ENCODE results near the gene FBN3.

FBN3 gene

GRCh38 chr19:8149261-8150094 lies at the start of gene FBN3:
Gene FBN3 (minus strand): TSS chr19:8149592. CDS start chr19:8147480, 2,112 bp downstream.
- Histone ChIP-seq H3K27ac (ENCODE audit: low read length) (no peak within 1 kb of the TSS), H3K9me3 (ENCODE audit: control insufficient read depth in 2 of 2, low read length in 2 of 2) (no peaks in the 10 kb centered on the region), H3K36me3 (ENCODE audit: control insufficient read depth in 2 of 2, insufficient read depth in 2 of 2, low read length in 2 of 2) (no peaks in the 10 kb centered on the region), H3K4me3 (ENCODE audit: low read length in 2 of 2) (peak within 1 kb of the TSS in 1 of 2 donors; percentile 29), H3K9ac (ENCODE audit: low read length in 2 of 2) (no peak within 1 kb of the TSS), H3K27me3 (ENCODE audit: control insufficient read depth in 1 of 2, insufficient read depth in 2 of 2, low read length in 2 of 2) (peaks cover 26 to 29% of the 10 kb centered on the region in 2 donors), H3K4me1 (ENCODE audit: control insufficient read depth, insufficient read depth, low read length) (peaks cover 13% of the 10 kb centered on the region)

DNA sequence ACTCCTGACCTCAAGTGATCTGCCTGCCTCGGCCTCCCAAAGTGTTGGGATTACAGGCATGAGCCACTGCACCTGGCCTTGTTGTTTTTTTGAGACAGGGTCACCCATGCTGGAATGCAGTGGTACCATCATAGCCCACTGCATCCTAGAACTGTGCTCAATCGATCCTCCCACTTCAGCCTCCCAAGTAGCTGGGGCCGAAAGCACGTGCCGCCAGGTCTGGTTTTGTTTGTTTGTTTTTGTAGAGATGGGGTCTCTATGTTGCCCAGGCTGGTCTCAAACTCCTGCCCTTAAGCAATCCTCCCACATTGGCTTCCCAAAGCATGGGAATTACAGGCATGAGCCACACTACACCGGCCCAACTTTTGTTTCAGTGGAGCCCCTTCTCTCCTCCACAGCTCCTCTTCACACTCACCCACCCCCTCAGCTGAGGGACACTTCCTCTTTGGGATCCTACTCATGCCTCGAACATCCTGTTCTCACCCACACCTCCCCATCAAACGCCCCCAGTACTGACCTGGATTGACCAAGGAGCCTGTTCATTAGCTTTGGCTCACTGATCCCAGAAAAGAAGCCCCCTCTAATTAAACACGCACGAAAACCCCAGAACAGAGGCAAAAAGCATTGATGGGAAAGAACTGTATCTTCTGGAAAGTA lies 47.0 kb upstream of the FBN3 start:
- H3K36me3 ChIP-seq (ENCODE audit: control insufficient read depth in 2 of 2, insufficient read depth in 2 of 2, low read length in 2 of 2) = no peaks in the 10 kb centered on the region
- peaks cover 2% of the 10 kb centered on the region for H3K4me1 ChIP-seq (ENCODE audit: control insufficient read depth, insufficient read depth, low read length)
- H3K27me3 ChIP-seq (ENCODE audit: control insufficient read depth in 1 of 2, insufficient read depth in 2 of 2, low read length in 2 of 2) = peaks cover 0 to 2% of the 10 kb centered on the region in 2 donors
- H3K4me3 ChIP-seq (ENCODE audit: low read length in 2 of 2) = no peak overlapping the region
- no peaks in the 10 kb centered on the region for H3K9me3 ChIP-seq (ENCODE audit: control insufficient read depth in 2 of 2, low read length in 2 of 2)
- no peak overlapping the region for H3K27ac ChIP-seq (ENCODE audit: low read length)
- no peak overlapping the region for H3K9ac ChIP-seq (ENCODE audit: low read length in 2 of 2)

DNA sequence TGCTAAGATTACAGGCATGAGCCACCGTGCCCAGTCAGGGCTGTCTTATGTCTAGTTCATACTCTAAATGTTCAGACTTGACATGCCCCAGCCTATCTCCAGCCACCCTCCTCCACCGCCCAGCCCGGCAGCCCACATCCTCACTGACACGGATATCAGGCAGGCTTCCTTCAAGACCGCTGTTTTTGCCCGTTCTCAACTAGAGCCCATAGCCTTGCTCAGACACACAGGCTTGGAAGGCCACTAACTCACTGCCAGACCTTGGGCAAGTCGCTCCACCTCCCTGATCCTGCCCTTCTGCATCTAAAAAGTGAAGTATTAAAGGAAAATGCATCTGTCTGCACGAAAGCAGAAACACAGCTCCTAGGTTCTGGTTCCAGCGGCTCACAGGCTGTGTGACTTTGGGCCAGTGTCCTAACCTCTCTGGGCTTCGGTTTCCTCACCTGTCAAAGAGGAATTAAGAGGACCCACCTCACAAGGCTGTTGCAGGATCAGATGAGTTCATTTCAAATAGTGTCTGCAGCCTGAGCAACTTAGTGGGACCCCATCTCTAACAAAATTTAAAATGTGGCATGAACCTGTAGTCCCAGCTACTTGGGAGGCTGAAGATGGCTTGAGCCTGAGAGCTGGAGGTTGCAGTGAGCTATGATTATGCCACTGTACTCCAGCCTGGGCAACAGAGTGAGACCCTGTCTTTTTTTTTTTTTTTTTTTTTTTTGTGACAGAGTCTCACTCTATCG lies 45.3 kb upstream of the FBN3 start:
- Histone ChIP-seq H3K36me3 (ENCODE audit: control insufficient read depth in 2 of 2, insufficient read depth in 2 of 2, low read length in 2 of 2) (no peaks in the 10 kb centered on the region), H3K4me1 (ENCODE audit: control insufficient read depth, insufficient read depth, low read length) (peaks cover 2% of the 10 kb centered on the region), H3K4me3 (ENCODE audit: low read length in 2 of 2) (no peak overlapping the region), H3K9me3 (ENCODE audit: control insufficient read depth in 2 of 2, low read length in 2 of 2) (no peaks in the 10 kb centered on the region), H3K9ac (ENCODE audit: low read length in 2 of 2) (no peak overlapping the region), H3K27me3 (ENCODE audit: control insufficient read depth in 1 of 2, insufficient read depth in 2 of 2, low read length in 2 of 2) (peaks cover 0 to 2% of the 10 kb centered on the region in 2 donors), H3K27ac (ENCODE audit: low read length) (no peak overlapping the region)

DNA sequence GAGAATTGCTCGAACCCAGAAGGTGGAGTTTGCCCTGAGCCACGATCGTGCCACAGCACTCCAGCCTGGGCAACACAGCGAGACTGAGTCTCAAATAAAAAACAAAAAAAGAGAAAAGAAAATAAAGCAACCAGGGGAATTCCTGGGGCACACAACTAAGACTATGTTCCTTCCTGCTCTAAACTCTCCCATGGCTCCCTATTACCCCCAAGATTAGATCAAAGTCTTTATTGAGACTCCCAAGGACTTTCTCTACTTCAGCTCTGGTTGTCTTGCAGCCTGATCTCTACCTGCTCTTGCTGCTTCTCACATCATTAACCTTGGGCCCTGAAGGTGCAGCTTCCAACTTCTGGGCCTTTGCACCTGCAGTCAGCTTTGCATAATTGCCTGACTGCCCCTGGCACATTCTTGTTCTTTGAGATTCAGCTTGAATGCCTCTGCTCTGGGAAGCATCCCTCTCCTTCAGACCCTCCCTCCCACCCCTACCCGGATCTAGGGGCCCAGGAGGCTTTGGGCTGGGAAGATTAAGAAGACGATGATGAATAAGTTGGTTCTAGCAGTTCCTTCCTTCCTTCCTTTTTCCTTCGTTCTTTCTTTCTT lies 42.9 kb upstream of the FBN3 start:
- Histone ChIP-seq H3K9ac (ENCODE audit: low read length in 2 of 2) (no peak overlapping the region), H3K36me3 (ENCODE audit: control insufficient read depth in 2 of 2, insufficient read depth in 2 of 2, low read length in 2 of 2) (no peaks in the 10 kb centered on the region), H3K4me1 (ENCODE audit: control insufficient read depth, insufficient read depth, low read length) (peaks cover 2% of the 10 kb centered on the region), H3K27ac (ENCODE audit: low read length) (no peak overlapping the region), H3K4me3 (ENCODE audit: low read length in 2 of 2) (no peak overlapping the region), H3K9me3 (ENCODE audit: control insufficient read depth in 2 of 2, low read length in 2 of 2) (no peaks in the 10 kb centered on the region), H3K27me3 (ENCODE audit: control insufficient read depth in 1 of 2, insufficient read depth in 2 of 2, low read length in 2 of 2) (peaks cover 0 to 2% of the 10 kb centered on the region in 2 donors)

DNA sequence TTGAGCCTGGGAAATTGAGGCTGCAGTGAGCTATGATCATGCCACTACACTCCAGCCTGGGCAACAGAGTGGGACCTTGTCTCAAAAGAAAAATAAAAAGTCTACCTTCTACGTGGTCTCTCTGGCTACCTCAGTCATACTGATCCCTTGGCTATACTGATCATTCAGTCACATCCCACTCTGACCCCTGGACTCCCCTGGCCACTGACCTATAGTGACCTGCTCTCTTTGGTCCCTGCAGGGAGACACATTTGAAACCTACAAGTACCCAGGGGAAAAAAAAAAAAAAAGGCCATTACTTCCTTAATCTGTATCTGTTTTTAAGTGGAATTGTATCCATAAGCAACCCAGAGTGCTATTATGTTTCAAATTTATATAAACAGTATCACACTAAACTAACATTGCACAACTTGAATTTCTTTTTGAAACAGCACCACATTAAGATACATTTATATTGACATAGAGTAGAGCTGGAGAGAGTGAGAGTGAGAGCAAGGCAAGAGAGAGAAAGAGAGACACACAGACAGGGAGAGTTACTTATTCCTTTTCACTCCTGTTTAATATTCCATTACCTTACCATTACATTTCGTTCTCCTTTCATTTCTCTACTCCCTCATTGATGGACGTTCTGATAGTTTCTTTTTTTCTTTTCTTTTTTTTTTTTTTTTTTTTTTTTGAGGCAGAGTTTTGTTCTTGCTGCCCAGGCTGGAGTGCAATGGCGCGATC lies 36.1 kb upstream of the FBN3 start:
- Histone ChIP-seq H3K27me3 (ENCODE audit: control insufficient read depth in 1 of 2, insufficient read depth in 2 of 2, low read length in 2 of 2) (no peaks in the 10 kb centered on the region), H3K4me3 (ENCODE audit: low read length in 2 of 2) (no peak overlapping the region), H3K4me1 (ENCODE audit: control insufficient read depth, insufficient read depth, low read length) (no peaks in the 10 kb centered on the region), H3K36me3 (ENCODE audit: control insufficient read depth in 2 of 2, insufficient read depth in 2 of 2, low read length in 2 of 2) (no peaks in the 10 kb centered on the region), H3K9ac (ENCODE audit: low read length in 2 of 2) (no peak overlapping the region), H3K9me3 (ENCODE audit: control insufficient read depth in 2 of 2, low read length in 2 of 2) (no peaks in the 10 kb centered on the region), H3K27ac (ENCODE audit: low read length) (no peak overlapping the region)

- Histone ChIP-seq H3K36me3 (ENCODE audit: control insufficient read depth in 2 of 2, insufficient read depth in 2 of 2, low read length in 2 of 2) (no peaks in the 10 kb centered on the region), H3K27me3 (ENCODE audit: control insufficient read depth in 1 of 2, insufficient read depth in 2 of 2, low read length in 2 of 2) (no peaks in the 10 kb centered on the region), H3K4me3 (ENCODE audit: low read length in 2 of 2) (no peak overlapping the region), H3K27ac (ENCODE audit: low read length) (no peak overlapping the region), H3K9ac (ENCODE audit: low read length in 2 of 2) (no peak overlapping the region), H3K4me1 (ENCODE audit: control insufficient read depth, insufficient read depth, low read length) (no peaks in the 10 kb centered on the region), H3K9me3 (ENCODE audit: control insufficient read depth in 2 of 2, low read length in 2 of 2) (no peaks in the 10 kb centered on the region)
These were observed 34.9 kb upstream of the FBN3 start for GRCh38 chr19:8184274-8184673.

- no peaks in the 10 kb centered on the region for H3K9me3 ChIP-seq (ENCODE audit: control insufficient read depth in 2 of 2, low read length in 2 of 2)
- H3K9ac ChIP-seq (ENCODE audit: low read length in 2 of 2) = no peak overlapping the region
- no peak overlapping the region for H3K27ac ChIP-seq (ENCODE audit: low read length)
- no peaks in the 10 kb centered on the region for H3K4me1 ChIP-seq (ENCODE audit: control insufficient read depth, insufficient read depth, low read length)
- H3K36me3 ChIP-seq (ENCODE audit: control insufficient read depth in 2 of 2, insufficient read depth in 2 of 2, low read length in 2 of 2) = no peaks in the 10 kb centered on the region
- H3K4me3 ChIP-seq (ENCODE audit: low read length in 2 of 2) = no peak overlapping the region
- no peaks in the 10 kb centered on the region for H3K27me3 ChIP-seq (ENCODE audit: control insufficient read depth in 1 of 2, insufficient read depth in 2 of 2, low read length in 2 of 2)
These were observed 30.6 kb upstream of the FBN3 start for GRCh38 chr19:8180018-8180417.

GRCh38 chr19:8174706-8175105 lies 25.3 kb upstream of the FBN3 start:
- Histone ChIP-seq H3K9me3 (ENCODE audit: control insufficient read depth in 2 of 2, low read length in 2 of 2) (no peaks in the 10 kb centered on the region), H3K4me3 (ENCODE audit: low read length in 2 of 2) (no peak overlapping the region), H3K27me3 (ENCODE audit: control insufficient read depth in 1 of 2, insufficient read depth in 2 of 2, low read length in 2 of 2) (no peaks in the 10 kb centered on the region), H3K4me1 (ENCODE audit: control insufficient read depth, insufficient read depth, low read length) (no peaks in the 10 kb centered on the region), H3K36me3 (ENCODE audit: control insufficient read depth in 2 of 2, insufficient read depth in 2 of 2, low read length in 2 of 2) (no peaks in the 10 kb centered on the region), H3K27ac (ENCODE audit: low read length) (no peak overlapping the region), H3K9ac (ENCODE audit: low read length in 2 of 2) (no peak overlapping the region)

GRCh38 chr19:8168537-8168936 lies 19.1 kb upstream of the FBN3 start:
- Histone ChIP-seq H3K36me3 (ENCODE audit: control insufficient read depth in 2 of 2, insufficient read depth in 2 of 2, low read length in 2 of 2) (no peaks in the 10 kb centered on the region), H3K9ac (ENCODE audit: low read length in 2 of 2) (no peak overlapping the region), H3K4me3 (ENCODE audit: low read length in 2 of 2) (no peak overlapping the region), H3K27me3 (ENCODE audit: control insufficient read depth in 1 of 2, insufficient read depth in 2 of 2, low read length in 2 of 2) (no peaks in the 10 kb centered on the region), H3K9me3 (ENCODE audit: control insufficient read depth in 2 of 2, low read length in 2 of 2) (no peaks in the 10 kb centered on the region), H3K27ac (ENCODE audit: low read length) (no peak overlapping the region), H3K4me1 (ENCODE audit: control insufficient read depth, insufficient read depth, low read length) (peaks cover 2% of the 10 kb centered on the region)

DNA sequence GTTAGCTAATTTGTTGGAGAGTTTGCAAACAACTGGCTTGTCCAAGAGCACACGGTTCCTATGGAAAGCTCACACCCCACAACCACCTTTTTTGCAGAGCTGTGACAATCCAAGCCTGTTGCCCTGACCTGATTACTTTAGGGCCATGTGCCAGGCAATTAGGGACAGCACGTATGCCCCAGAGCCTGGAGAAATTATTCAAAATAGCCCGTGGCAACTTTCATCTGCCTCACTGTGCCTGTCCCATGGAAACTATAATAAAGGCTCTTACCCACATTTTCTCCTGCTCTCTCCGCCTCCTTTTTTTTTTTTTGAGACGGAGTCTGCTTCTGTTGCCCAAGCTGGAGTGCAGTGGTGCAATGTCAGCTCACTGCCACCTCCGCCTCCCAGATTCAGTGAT lies 18.6 kb upstream of the FBN3 start:
- no peak overlapping the region for H3K4me3 ChIP-seq (ENCODE audit: low read length in 2 of 2)
- peaks cover 2% of the 10 kb centered on the region for H3K4me1 ChIP-seq (ENCODE audit: control insufficient read depth, insufficient read depth, low read length)
- no peaks in the 10 kb centered on the region for H3K27me3 ChIP-seq (ENCODE audit: control insufficient read depth in 1 of 2, insufficient read depth in 2 of 2, low read length in 2 of 2)
- no peak overlapping the region for H3K27ac ChIP-seq (ENCODE audit: low read length)
- H3K9me3 ChIP-seq (ENCODE audit: control insufficient read depth in 2 of 2, low read length in 2 of 2) = no peaks in the 10 kb centered on the region
- H3K9ac ChIP-seq (ENCODE audit: low read length in 2 of 2) = no peak overlapping the region
- H3K36me3 ChIP-seq (ENCODE audit: control insufficient read depth in 2 of 2, insufficient read depth in 2 of 2, low read length in 2 of 2) = no peaks in the 10 kb centered on the region

Measured in stomach smooth muscle (tissue), 2 donors.